ENCODE data around the gene ISCA2.
"Not testable (repeated sequence)": the region's sequence is repeated elsewhere in the genome, so short reads cannot be mapped to it uniquely, and the experiment has no call there.

ISCA2 gene

DNA sequence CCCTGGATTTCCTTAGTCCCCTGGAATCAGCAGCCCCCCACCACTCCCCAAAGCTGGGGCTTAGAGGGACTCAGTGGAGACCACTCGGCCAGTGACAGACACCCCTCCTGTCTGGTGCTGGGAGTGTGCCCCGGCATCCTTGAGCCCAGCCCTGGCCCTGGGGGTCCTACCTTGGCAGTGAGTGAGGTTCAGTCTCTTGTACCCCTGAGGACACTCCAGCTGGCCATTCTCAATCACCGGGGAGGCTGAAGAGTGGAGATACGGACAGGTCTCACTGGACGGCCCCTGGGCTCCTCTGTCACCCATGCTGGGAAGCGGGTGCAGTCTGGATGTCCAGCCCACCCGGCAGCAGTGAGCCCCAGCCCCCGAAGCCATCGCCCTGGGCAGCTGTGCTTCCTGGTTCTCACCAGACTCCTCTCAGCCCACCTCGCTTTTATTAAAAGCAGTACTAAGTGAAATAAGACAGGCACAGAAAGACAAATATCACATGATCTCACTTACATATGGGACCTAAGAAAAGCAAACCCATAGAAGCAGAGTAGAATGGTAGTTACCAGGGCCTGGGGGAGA is 42.3 kb downstream of the ISCA2 start:
- no peak for DNase-seq (ENCODE audit: extremely low spot score)
- ChIA-PET POLR2A (no interaction called here), CTCF (interaction anchor here (2.1 kb wide), 1 partner anchor 9 kb away, joined by 6 read pairs; no protein-coding TSS in a partner anchor)
- TF ChIP-seq, protein P1, sequence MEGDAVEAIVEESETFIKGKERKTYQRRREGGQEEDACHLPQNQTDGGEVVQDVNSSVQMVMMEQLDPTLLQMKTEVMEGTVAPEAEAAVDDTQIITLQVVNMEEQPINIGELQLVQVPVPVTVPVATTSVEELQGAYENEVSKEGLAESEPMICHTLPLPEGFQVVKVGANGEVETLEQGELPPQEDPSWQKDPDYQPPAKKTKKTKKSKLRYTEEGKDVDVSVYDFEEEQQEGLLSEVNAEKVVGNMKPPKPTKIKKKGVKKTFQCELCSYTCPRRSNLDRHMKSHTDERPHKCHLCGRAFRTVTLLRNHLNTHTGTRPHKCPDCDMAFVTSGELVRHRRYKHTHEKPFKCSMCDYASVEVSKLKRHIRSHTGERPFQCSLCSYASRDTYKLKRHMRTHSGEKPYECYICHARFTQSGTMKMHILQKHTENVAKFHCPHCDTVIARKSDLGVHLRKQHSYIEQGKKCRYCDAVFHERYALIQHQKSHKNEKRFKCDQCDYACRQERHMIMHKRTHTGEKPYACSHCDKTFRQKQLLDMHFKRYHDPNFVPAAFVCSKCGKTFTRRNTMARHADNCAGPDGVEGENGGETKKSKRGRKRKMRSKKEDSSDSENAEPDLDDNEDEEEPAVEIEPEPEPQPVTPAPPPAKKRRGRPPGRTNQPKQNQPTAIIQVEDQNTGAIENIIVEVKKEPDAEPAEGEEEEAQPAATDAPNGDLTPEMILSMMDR (IDR thresholded peaks at IDR 0.05; ENCODE audit: control extremely low read depth, extremely low read depth, low read depth, missing control alignments): no peak

DNA sequence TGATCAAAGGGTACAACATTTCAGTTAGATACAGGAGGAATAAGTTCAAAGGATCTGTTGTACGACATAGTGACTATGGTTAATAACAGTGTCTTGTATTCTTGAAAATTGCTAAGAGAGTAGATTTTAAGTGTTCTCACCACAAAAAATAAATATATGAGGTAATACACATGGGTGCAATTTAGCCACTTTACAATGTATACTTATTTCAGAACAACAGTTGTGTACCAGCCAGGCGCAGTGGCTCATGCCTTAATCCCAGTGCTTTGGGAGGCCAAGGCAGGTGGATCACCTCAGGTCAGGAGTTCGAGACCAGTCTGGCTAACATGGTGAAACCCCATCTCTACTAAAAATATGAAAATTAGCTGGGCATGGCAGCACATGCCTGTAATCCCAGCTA is 42.8 kb downstream of the ISCA2 start:
- POLR2A ChIA-PET; DNase-seq (ENCODE audit: extremely low spot score): not testable (repeated sequence)
- CTCF ChIA-PET: interaction anchor here (2.1 kb wide), 1 partner anchor 10 kb away, joined by 6 read pairs; no protein-coding TSS in a partner anchor

DNA sequence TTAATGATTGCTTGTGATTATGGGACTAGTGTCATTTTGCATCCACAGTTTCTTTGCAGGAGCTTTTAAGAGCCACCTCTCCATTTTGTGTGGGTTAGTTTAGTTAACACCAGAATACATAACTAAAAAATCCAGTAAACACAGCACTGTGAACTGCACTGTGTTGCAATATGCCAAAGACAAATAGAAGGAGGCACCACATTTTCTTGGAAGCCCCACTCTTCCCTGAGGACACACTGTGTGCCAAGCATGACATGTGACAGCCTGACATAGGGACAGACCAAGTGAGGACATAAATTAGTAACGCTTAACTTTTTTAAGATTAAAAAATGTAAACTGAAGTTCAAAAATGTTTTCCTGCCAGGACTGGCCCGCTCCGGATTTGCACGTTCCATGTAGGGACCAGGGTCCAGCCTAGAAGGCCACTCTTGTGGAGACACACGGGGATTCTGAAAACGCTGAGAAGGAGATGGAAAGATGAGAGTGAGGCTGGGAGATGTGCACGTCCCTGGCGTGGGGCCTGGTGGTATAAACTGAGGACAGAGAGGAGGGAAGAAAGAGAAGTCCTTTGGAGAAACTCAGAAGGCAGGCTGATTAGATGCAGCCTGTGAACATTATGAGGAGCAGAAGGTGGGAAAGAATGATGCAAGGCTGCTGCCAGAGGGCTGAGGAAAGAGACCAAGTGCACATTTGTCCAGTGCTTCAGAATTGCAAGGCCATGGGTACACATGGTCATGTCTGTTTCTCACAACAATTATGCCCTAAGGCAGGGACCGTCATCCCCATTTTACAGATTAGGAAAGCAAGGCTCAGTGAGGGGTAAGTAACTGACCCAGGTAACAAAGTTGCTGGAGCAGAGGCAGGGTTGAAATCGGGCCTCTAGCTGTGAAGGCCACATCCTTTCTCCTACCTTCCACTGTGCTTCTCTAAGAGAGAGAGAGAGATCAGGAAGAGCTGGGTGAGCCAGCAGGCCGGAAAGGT is 45.1 kb downstream of the ISCA2 start:
- no peak for DNase-seq (ENCODE audit: extremely low spot score)
- CTCF ChIA-PET: interaction anchor here (1.3 to 2.2 kb wide), 2 partner anchors 70 to 75 kb away, joined by 4 read pairs; no protein-coding TSS in a partner anchor
- TF ChIP-seq, protein P1 (IDR thresholded peaks at IDR 0.05; ENCODE audit: control extremely low read depth, extremely low read depth, low read depth, missing control alignments): no peak
- POLR2A ChIA-PET: no interaction called here

DNA sequence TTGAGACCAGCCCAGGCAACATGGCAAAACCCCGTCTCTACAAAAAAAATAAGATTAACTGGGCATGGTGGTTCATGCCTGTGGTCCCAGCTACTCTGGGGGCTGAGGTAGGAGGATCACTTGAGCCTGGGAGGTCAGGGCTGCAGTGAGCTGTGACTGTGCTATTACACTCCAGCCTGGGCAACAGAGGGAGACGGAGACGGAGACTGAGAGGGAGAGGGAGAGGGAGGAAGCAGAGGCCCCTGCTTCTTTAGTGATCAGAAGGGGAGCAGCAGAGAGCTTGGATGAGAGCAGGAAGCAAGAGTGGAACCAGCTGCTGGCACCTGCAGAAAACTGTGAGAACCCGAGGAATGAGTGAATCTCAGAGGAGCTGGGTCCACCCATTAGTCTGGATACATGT is 45.9 kb downstream of the ISCA2 start:
- CTCF ChIA-PET: interaction anchor here (1.3 to 2.2 kb wide), 2 partner anchors 69 to 74 kb away, joined by 4 read pairs; no protein-coding TSS in a partner anchor
- TF ChIP-seq, protein P1 (IDR thresholded peaks at IDR 0.05; ENCODE audit: control extremely low read depth, extremely low read depth, low read depth, missing control alignments): no peak
- DNase-seq (ENCODE audit: extremely low spot score): no peak
- POLR2A ChIA-PET: no interaction called here

DNA sequence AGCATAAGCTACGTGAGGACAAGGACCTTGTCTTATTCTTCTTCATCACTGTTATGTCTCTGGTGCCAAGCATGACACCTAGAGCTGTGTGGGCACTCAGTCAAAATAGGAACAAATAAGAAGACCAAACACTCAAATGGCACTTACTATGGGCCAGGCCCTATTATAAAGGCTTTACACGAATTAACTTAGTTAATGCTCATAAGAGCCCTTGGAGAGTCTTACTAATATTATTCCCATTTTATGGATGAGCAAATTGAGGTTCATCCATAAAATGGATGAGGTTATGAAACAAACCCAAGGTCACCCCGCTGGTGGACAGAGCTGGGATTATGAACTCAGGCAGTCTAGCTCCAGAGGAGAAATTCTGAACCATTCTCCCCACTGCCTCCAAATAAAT is 47.7 kb downstream of the ISCA2 start:
- ChIA-PET CTCF (interaction anchor here (0.7 to 2.2 kb wide), 4 partner anchors 15 to 72 kb away, joined by 3 to 6 read pairs (median 4); partner anchors contain the start of gene NPC2), POLR2A (no interaction called here)
- TF ChIP-seq, protein P1 (IDR thresholded peaks at IDR 0.05; ENCODE audit: control extremely low read depth, extremely low read depth, low read depth, missing control alignments): no peak
- DNase-seq (ENCODE audit: extremely low spot score): no peak

DNA sequence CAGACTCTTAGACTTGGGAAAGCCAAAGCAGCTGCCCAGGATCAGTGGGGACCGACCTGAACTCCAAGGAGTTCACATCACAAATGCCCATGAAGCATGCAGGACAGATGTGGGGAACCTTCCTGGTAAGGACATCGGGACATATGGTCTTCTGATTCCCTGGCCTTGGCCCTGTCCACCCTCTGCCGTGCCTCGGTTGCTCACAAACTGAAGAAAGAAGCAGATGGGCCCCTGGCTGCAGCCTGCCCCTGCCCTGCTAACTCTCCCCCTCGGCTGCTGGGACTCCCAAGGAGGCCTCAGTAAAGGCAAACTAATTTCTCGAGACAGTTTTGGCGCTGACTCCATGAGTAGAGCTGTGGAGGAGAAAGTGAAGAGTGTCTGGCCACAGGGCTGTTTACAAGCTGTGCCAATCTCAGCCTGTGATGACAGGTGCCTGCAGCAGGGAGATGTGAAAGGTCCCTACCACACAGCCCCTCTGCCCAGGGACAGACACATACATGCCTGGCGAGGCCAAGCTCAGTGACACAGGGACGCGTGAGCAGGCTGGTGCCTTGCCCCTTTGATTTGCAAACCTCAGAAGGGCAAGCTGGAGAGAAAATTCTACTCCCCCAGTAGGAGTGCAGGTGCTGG is 48.6 kb downstream of the ISCA2 start:
- ChIA-PET CTCF (interaction anchor here (1.1 kb wide), 2 partner anchors 16 to 17 kb away, joined by 3 to 6 read pairs; no protein-coding TSS in a partner anchor), POLR2A (no interaction called here)
- DNase-seq (ENCODE audit: extremely low spot score): no peak
- TF ChIP-seq, protein P1 (IDR thresholded peaks at IDR 0.05; ENCODE audit: control extremely low read depth, extremely low read depth, low read depth, missing control alignments): no peak
